Activated CD4-positive, CD25-positive, alpha-beta regulatory T cell (primary cell): Measurements from ENCODE around the gene RBM19.
"Not testable (repeated sequence)": the region's sequence is repeated elsewhere in the genome, so short reads cannot be mapped to it uniquely, and the experiment has no call there.

Source experiments
- DNase-seq, 4 experiments: peaks; one replicate each; lab custom pipeline; 2025; lab: John Stamatoyannopoulos, UW

RBM19 gene, protein sequence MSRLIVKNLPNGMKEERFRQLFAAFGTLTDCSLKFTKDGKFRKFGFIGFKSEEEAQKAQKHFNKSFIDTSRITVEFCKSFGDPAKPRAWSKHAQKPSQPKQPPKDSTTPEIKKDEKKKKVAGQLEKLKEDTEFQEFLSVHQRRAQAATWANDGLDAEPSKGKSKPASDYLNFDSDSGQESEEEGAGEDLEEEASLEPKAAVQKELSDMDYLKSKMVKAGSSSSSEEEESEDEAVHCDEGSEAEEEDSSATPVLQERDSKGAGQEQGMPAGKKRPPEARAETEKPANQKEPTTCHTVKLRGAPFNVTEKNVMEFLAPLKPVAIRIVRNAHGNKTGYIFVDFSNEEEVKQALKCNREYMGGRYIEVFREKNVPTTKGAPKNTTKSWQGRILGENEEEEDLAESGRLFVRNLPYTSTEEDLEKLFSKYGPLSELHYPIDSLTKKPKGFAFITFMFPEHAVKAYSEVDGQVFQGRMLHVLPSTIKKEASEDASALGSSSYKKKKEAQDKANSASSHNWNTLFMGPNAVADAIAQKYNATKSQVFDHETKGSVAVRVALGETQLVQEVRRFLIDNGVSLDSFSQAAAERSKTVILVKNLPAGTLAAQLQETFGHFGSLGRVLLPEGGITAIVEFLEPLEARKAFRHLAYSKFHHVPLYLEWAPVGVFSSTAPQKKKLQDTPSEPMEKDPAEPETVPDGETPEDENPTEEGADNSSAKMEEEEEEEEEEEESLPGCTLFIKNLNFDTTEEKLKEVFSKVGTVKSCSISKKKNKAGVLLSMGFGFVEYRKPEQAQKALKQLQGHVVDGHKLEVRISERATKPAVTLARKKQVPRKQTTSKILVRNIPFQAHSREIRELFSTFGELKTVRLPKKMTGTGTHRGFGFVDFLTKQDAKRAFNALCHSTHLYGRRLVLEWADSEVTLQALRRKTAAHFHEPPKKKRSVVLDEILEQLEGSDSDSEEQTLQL

DNA sequence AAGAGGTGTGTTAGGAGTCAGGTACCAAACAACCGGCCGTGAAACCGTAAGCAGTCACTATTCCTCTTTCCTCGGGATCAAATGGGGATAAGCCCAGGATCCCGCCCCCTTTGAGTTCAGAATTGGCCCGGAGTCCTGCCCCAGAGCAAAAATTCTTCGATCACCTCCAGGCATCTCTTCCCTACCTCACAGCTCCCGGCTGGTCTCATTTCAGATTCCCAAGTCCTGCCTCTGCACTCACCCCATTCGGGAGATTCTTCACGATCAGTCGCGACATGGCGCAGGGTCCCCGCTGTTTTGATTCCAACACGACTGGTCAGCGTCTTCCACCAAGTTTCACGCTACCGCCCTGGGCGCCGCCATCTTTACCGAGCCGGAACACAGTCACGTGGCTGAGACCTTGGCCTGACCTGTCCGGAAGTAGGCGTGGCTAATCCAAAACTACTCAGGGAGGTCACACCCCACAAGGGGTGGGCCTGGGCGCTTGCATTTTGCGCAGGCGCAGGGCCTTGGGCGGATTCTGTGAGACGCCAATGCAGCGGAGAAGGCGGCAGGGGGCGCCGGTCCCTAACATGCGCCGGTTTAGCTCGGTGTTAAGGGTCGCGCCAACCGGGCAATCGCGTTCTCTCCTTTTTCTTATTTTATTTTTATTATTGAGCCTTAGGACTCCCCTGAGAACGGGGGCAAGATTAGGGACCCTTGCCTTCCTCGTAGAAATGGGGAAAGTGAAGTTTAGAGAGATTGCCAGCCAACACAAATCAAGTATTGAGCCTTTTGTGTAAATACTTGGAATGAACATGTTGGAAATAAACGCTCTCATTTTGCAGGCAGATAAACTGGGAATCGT, at the start of gene RBM19:
RBM19 (minus strand) TSS at position 375 of the 847 bp plus-strand sequence; CDS start at position 277, 98 bp downstream.
- peak; percentile 92 to 96 (median 95) for DNase-seq

DNA sequence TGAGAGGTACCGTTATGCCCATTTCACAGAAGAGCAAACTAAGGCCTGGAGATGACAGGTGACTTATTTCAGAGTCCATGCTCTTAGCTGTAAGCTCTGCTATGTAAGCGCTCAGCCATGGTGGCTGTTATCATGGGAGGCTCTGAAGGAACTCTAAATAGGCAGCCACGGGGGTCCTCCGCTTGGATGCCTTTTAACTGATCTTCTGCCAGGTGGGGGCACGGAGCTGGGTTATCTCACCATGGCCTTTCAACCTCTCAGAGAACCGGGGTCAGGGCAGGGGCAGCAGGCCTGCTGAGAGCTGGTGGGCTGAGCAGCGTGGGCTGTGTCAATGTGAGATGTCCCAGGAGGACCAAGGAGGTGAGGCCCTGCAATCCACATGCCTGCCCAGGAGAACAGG, 49.7 kb upstream of the RBM19 start:
- no peak for DNase-seq

DNA sequence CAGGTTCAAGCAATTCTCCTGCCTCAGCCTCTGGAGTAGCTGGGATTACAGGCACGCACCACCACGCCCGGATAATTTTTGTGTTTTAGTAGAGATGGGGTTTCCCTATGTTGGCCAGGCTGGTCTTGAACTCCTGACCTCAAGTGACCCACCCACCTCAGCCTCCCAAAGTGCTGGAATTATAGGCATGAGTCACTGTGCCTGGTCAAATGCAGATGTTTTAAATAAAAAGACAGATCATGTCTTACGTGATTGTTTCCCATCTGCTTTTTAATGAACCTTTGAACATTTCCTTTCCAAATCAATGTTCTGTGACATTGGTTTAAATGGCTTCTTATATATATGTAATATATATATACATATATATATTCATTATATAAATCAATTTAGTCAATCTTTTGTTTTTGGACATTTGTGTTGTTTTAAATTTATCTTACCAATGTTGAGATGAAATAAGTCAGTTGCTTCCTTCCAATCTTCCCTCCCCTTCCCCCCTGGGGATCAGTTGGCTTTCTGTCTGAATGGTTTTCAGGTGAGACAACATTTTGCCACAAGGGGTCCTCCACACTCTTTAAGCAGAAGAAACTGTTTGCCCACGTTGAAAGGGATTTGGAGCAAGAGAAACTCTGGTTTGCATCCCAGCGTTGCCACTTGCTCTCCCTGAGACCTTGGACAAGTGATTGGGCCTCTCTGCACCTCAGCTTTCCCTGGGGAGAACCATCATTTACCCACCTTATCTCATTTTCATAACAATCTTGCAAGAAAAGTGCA, 47.6 kb upstream of the RBM19 start:
- DNase-seq, result no peak

DNA sequence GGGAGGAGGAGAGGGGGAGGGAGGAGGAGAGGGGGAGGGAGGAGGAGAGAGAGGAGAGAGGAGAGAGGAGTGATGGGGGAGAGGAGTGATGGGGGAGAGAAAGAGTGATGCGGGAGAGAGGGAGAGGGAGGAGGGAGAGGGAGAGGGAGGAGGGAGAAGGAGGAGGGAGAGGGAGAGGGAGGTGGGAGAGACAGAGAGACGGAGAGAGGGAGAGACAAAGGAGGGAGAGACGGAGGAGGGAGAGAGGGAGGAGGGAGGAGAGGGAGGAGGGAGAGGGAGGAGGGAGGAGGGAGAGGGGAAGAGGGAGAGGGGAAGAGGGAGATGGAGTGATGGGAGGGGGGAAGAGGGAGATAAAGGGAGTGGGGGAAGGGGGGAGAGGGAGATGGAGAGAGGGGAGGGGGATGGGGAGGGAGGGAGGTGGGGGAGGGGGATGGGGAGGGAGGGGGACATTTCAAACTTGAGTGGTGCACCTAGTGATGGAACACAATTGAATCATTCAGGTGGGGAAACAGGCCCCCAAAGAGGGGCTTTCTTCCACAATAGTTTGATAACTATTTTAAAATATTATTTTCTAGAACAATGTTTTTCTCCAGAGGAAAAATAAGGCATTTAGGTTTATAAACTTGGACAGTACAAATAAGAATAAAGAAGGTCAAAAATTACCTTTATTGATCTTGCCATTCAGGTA, 46.8 kb upstream of the RBM19 start:
- DNase-seq, result no peak

DNA sequence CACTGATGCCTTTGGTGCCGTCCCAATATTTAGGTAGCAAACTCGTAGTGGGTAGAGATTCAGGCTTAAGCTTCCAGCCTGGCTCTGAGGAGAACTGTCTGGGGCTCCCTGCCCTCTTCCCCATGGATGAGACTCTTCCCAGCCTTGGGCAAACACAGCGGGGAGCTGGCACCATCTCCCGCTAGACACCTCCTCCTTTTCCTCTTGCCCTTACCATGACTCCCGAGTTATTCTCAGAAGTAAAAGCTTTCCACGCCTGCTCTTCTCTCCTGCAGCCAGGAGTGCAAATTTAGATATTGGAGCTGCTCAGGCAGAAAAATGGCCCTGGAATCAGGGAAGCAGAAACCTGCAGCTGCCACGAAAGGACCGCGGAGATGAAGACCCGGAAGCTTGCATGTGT, 45.6 kb upstream of the RBM19 start:
- no peak for DNase-seq

DNA sequence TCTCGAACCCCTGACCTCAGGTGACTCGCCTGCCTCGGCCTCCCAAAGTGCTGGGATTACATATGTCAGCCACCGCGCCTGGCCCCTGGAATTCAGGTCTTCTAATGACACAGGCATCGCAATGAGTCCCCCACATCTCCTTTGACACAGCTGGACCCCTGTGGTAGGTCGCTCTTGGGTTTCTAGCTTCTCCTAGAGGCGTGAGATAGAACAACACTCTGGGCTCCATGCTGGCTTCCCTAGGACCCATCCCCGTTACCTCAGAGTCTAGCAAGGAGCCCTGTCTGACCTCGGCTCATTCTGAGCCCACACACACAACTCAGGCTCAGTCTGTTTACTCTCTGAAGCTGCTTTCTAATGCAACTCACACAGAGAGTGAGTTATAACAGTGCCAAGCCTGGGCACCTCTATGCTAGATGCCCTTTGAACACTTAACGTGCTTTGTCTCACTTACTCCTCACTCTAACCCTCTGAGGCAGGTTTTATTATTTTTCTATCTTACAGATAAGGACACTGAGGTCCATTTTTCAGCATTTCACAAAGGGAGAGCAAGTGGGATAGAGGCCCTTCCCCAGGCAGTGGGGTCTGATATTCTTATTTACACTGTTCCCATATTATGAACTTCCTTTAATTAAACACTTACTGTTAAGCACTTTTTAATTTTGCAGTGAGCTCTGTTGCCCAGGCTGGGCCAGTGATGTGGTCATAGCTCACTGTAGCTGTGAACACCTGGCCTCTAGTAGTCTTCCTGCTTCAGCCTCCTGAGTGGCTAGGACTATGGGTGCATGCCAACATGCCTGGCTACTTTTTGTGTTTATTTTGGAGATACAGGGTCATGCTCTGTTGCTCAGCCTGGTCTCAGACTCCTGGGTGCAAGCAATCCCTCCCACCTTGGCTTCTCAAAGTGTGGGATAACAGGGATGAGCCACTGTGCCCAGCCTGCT, 40.6 kb upstream of the RBM19 start:
- DNase-seq, result no peak

DNA sequence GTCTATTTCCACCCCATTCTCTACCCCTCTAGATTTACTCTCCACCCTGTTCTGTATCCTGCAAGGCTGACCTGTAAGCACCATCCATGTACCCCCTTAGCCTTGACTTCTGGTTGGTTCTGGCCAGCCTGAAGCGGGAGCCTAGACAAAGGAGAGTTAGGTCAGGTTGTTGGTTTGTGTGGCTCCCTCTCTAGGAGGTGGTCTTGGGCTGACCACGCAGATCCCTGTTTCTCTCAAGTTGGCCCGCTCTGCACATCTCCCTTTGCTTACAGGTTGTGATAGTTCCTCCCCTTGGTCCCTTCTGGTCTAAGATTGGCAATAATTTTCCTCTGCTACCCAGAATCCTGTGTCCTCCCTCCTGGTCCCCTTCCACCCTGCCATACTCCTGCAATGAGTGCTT, 38.3 kb upstream of the RBM19 start:
- no peak for DNase-seq

DNA sequence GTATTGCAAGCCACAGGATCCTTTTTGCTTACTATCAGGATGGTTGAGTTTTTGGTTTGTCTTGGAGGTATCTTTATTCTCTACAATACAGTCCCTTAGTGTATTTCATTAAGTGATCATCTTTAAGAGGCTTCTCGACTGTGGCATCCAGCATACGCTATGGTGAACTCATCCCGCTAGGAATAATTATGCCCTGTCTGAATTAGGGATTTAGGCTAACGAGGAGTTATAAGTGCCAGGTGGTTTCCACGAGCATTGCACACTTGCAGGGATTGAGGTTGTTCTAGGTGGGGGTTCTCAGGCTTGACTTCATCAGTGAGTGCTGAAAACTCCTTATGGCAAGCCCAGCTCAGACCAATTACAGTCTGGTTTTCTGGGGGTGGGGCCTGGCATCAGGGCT, 37.2 kb upstream of the RBM19 start:
- DNase-seq, result no peak

DNA sequence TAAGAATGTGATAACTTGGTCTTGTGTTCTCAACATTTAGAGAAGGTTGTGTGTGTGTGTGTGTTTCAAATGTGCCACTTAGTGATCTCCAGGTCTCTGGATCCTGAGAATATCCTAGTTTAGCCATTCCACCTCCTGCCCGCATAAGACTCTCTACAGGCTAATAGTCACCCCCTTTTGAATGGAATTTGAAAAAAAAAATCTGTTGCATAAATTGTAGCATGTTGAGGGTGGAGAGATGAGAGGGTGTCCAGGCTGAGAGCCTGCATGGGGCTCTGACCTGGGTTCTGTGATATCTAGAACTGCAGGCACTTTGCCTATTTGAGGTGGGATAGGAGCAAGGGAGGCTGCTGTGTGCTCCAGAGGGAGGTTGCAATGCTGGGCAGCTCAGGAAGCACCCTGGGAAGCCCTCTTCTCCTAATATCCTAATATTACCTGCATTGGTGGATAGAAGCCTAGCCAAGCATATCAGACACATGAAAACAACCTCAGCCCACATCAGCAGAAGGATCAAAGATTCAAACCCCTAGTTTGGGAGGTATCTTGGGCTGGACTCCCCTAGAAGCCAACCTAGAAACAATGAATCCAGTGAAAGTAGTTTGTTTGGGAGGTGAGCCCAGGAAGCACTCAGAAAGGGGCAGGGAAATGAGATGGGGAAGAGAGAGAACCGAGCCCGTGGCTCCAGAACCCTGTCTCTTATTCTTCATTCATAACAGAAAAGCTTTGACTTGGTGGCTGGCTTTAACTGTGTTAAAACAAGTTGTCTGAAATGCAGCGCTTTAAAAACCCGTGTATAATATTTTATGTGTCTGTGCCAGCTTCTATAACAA, 35.6 kb upstream of the RBM19 start:
- no peak for DNase-seq

DNA sequence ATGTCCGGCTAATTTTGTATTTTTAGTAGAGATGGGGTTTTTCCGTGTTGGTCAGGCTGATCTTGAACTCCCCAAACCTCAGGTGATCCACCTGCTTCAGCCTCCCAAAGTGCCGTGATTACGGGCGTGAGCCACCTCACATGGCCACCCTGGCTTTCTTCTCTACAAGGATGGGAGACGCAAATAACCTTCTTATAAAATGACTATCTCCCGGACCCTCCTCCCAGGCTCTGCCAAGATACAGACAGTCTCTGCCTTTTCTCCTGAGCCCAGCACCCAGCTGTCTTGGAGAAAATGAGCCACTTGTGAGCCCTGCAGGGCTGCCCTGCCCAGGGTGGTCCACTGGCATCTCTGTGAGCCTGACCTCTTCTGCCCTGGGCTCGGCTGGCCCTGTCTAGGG, 34.7 kb upstream of the RBM19 start:
- no peak for DNase-seq

DNA sequence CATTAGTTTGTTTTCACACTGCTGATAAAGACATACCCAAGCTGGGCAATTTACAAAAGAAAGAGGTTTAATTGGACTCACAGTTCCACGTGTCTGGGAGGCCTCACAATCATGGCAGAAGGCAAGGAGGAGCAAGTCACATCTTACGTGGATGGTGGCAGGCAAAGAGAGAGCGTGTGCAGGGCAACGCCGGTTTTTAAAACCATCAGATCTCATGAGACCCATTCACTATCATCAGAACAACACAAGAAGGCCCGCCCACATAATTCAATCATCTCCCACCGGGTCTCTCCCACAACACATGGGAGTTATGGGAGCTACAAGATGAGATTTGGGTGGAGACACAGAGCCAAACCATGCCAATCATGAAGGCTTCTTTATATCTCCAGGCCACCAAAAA, 34.1 kb upstream of the RBM19 start:
- not testable (repeated sequence) for DNase-seq

DNA sequence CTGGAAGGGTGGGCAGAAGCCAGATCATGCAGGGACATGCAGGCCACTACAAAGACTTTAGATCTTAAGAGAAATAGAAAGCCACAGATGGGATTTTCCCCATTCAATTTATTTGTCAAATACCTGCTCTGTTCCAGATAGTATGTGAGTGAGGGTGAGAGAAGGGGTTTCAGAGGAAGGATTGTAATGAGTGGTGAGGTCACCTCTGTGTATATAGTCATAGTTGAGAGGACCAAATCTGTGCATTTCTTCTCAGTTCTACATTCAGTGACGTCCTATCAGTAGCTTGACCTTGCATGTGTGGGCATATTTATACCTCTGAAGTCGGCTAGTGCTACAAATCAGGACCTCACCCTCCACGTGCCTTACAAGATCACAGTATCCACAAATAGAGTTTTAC, 31.2 kb upstream of the RBM19 start:
- no peak for DNase-seq

DNA sequence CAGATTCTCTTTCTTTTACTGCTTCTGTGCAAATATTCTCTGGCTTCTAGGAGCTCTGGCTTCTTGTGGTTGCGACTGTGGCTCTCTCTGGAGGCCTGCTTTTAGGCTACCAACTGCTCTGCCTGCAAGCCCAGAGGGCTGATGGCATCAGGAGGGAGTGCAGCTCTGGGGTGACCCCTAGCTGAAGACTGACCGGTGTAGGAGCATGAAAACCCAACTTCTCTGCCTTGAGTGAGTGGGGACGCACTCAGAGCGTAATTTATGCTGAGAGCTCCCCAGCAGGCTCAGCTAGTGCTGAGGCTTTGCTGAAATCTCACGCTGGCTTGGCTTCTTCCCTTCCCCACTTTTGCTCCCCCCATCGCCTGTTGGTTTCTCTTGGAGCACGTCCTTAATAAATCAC, 29.9 kb upstream of the RBM19 start:
- no peak for DNase-seq

DNA sequence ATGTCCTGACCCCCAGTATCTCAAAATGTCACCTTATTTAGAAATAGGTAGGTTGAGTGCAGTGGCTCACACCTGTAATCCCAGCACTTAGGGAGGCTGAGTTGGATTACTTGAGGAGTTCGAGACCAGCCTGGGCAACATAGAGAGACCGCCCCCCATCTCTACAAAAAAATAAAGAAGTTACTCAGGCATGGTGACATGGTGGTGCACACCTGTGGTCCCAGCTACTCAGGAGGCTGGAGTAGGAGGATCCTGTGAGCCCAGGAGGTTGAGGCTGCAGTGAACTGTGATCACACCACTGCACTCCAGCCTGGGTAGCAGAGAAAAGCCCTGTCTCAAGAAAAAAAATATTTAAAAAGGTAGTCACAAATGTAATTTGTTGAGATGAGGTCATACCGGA, 27.9 kb upstream of the RBM19 start:
- DNase-seq, result no peak

DNA sequence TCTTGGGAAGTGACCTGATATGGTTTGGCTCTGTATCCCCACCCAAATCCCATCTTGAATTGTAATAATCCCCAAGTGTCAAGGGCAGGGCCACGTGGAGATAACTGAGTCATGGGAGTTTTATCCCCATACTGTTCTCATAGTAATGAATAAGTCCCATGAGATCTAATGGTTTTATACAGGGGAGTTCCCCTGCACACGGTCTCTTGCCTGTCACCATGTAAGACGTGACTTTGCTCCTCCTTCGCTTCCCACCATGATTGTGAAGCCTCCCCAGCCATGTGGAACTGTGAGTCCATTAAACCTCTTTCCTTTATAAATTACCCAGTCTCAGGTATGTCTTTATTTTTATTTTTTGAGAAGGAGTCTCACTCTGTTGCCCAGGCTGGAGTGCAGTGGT, 26.6 kb upstream of the RBM19 start:
- not testable (repeated sequence) for DNase-seq

DNA sequence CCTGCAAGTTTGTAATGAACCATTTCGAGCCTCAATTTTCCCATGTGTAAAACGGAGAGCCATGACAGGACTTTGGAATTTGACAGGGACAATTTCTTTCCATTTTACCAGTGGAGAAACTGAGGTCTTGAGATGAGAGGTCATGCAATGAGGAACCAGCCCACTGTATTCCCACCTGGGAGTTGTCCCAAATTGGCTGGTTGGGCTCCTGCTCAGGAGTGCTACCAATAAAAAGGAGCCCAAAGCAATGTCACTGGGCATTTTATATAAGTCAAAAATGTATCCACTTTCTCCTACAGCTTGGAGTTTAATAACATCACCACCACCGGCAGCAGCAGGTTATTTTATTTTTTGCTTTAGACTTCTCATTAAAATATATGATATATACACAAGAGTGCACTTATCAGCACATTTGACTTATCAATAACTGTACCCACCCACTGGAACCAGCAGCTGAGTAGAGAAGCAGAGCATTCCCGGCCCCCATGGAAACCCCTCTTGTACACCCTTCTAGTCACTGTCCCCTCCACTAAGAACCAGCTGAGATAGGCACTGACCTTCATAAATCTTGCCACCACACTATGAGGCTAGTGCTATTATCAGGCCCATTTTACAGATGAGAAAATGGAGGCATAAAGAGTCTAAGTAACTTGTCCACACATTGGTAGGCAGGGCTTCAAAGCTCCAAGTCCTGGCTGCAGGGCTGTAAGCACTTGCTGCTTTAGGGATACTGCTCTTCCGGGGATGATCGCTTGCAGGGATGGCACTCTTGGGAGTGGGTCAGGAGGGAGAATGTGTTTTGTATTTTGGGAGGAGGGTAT, 25.3 kb upstream of the RBM19 start:
- DNase-seq, result no peak
